HEK293 (cell line): ENCODE measurements around the gene CPNE5.
A peak's percentile ranks its signal among the peaks of the same experiment; 100 is the strongest.

Experiments
- BCL11A ChIP-seq: fragments of 450-650 bp; formaldehyde crosslinking; IDR thresholded peaks from 2 replicates; pipeline ENCODE4 v1.5.1; 2016; ENCODE audit warnings: low read depth, missing biosample characterization, missing genetic modification characterization
- PBX3 ChIP-seq: sonication (generic); formaldehyde crosslinking; IDR thresholded peaks from 2 replicates; pipeline ENCODE4 v1.8.1; 2022; ENCODE audit warnings: mild to moderate bottlenecking, moderate library complexity, missing genetic modification reagents
- PRDM1 ChIP-seq: fragments of 450-650 bp; formaldehyde crosslinking; IDR thresholded peaks from 2 replicates; pipeline ENCODE4; 2016; ENCODE audit warnings: missing biosample characterization, missing genetic modification characterization
- PRDM4 ChIP-seq: fragments of 450-650 bp; formaldehyde crosslinking; IDR thresholded peaks from 2 replicates; pipeline ENCODE4 v1.5.1; 2017; ENCODE audit warnings: missing biosample characterization, missing genetic modification characterization
- PRDM6 ChIP-seq: fragments of 450-650 bp; formaldehyde crosslinking; IDR thresholded peaks from 2 replicates; pipeline ENCODE4 v1.5.1; 2017; ENCODE audit warnings: missing biosample characterization, missing genetic modification characterization
- ZBTB21 ChIP-seq: fragments of 450-650 bp; formaldehyde crosslinking; IDR thresholded peaks from 2 replicates; pipeline ENCODE4 v1.5.1; 2017; ENCODE audit warnings: missing biosample characterization, missing genetic modification characterization
- ZBTB6 ChIP-seq: fragments of 450-650 bp; formaldehyde crosslinking; IDR thresholded peaks from 2 replicates; pipeline ENCODE4 v1.5.1; 2017; ENCODE audit warnings: missing biosample characterization, missing genetic modification characterization
- ZNF10 ChIP-seq: fragments of 450-650 bp; formaldehyde crosslinking; IDR thresholded peaks from 2 replicates; pipeline ENCODE4 v1.5.1; 2017; ENCODE audit warnings: missing biosample characterization, missing genetic modification characterization
- ZNF146 ChIP-seq: fragments of 450-650 bp; formaldehyde crosslinking; IDR thresholded peaks from 2 replicates; pipeline ENCODE4 v1.5.1; 2016; ENCODE audit warnings: missing biosample characterization, missing genetic modification characterization
- ZNF174 ChIP-seq: fragments of 450-650 bp; formaldehyde crosslinking; IDR thresholded peaks from 2 replicates; pipeline ENCODE4 v1.5.0; 2017; ENCODE audit warnings: missing biosample characterization, mild to moderate bottlenecking, missing genetic modification characterization
- ZNF18 ChIP-seq: fragments of 450-650 bp; formaldehyde crosslinking; IDR thresholded peaks from 2 replicates; pipeline ENCODE4 v1.5.1; 2016; ENCODE audit warnings: missing biosample characterization, missing genetic modification characterization
- ZNF26 ChIP-seq: fragments of 450-650 bp; formaldehyde crosslinking; IDR thresholded peaks from 2 replicates; pipeline ENCODE4 v1.5.1; 2016; ENCODE audit warnings: missing biosample characterization, missing genetic modification characterization
- ZNF335 ChIP-seq: fragments of 450-650 bp; formaldehyde crosslinking; conservative IDR thresholded peaks from 2 replicates; pipeline ENCODE4 v1.5.1; 2016; ENCODE audit warnings: missing biosample characterization, missing genetic modification characterization
- ZNF416 ChIP-seq: fragments of 450-650 bp; formaldehyde crosslinking; IDR thresholded peaks from 2 replicates; pipeline ENCODE4 v1.5.1; 2016; ENCODE audit warnings: missing biosample characterization, missing genetic modification characterization
- ZNF518A ChIP-seq: fragments of 450-650 bp; formaldehyde crosslinking; conservative IDR thresholded peaks from 2 replicates; pipeline ENCODE4 v1.5.1; 2016; ENCODE audit warnings: low read depth, missing biosample characterization, missing genetic modification characterization
- ZNF555 ChIP-seq: fragments of 450-650 bp; formaldehyde crosslinking; conservative IDR thresholded peaks from 2 replicates; pipeline ENCODE4 v1.5.1; 2017; ENCODE audit warnings: missing biosample characterization, mild to moderate bottlenecking, missing genetic modification characterization, inconsistent platforms
- ZNF692 ChIP-seq: fragments of 450-650 bp; formaldehyde crosslinking; IDR thresholded peaks from 2 replicates; pipeline ENCODE4 v1.5.1; 2016; ENCODE audit warnings: missing biosample characterization, missing genetic modification characterization
- ZNF701 ChIP-seq: fragments of 450-650 bp; formaldehyde crosslinking; IDR thresholded peaks from 2 replicates; pipeline ENCODE4 v1.5.1; 2016; ENCODE audit warnings: missing biosample characterization, missing genetic modification characterization
- ZNF768 ChIP-seq: fragments of 450-650 bp; formaldehyde crosslinking; IDR thresholded peaks from 2 replicates; pipeline ENCODE4 v1.5.1; 2018; ENCODE audit warnings: missing biosample characterization, mild to moderate bottlenecking, missing genetic modification characterization
- ZSCAN4 ChIP-seq: fragments of 450-650 bp; formaldehyde crosslinking; IDR thresholded peaks from 2 replicates; pipeline ENCODE4 v1.5.1; 2017; ENCODE audit warnings: missing biosample characterization, missing genetic modification characterization

The CPNE5 gene

GRCh38 chr6:36874443-36875249 is 35.4 kb upstream of the CPNE5 start, which contains the start of gene PPIL1 (continued):
- TF ChIP-seq ZNF518A (tag by site-specific recombination): peak; percentile 92
- TF ChIP-seq PRDM1: no peak
- TF ChIP-seq ZNF10: no peak; the same call in none of the 2 replicates
- TF ChIP-seq ZNF416 (tag by site-specific recombination): no peak
- peak; percentile 30; the same call in 1 of the 2 replicates for TF ChIP-seq ZNF768 (tag by site-specific recombination)
- TF ChIP-seq ZNF335 (tag by site-specific recombination): peak; percentile 98
- TF ChIP-seq ZNF555 (tag by site-specific recombination): no peak
- TF ChIP-seq ZNF146 (tag by site-specific recombination): peak; percentile 45; the same call in 1 of the 2 replicates
- TF ChIP-seq ZNF701 (tag by site-specific recombination): no peak
- peak; percentile 21; the same call in 1 of the 2 replicates for TF ChIP-seq ZBTB21 (tag by site-specific recombination)
- TF ChIP-seq PBX3 (CRISPR knock-in tag): no peak
- no peak for TF ChIP-seq ZNF18 (tag by site-specific recombination)
- no peak for TF ChIP-seq PRDM6 (tag by site-specific recombination)
- peak; percentile 37; the same call in 1 of the 2 replicates for TF ChIP-seq ZBTB6 (tag by site-specific recombination)
- TF ChIP-seq ZSCAN4 (tag by site-specific recombination): peak; percentile 40; the same call in 1 of the 2 replicates
- no peak for TF ChIP-seq ZNF174
- peak; percentile 49; the same call in 1 of the 2 replicates for TF ChIP-seq PRDM4 (tag by site-specific recombination)
- TF ChIP-seq ZNF692: peak; percentile 88
- no peak for TF ChIP-seq BCL11A (tag by site-specific recombination)
- TF ChIP-seq ZNF26 (tag by site-specific recombination): no peak
